ENCODE measurements around the gene B4GALT6. TPM values are rescaled to one million over a fixed set of nuclear protein-coding genes. Genes with fewer than 3 reads are reported as not detected.

B4GALT6 gene
- total RNA-seq, 3 donors from 2014 or later (not counting 1 experiment from before 2014, with no cell fraction given): 18.6 to 33.0 (median 20.6) TPM

DNA sequence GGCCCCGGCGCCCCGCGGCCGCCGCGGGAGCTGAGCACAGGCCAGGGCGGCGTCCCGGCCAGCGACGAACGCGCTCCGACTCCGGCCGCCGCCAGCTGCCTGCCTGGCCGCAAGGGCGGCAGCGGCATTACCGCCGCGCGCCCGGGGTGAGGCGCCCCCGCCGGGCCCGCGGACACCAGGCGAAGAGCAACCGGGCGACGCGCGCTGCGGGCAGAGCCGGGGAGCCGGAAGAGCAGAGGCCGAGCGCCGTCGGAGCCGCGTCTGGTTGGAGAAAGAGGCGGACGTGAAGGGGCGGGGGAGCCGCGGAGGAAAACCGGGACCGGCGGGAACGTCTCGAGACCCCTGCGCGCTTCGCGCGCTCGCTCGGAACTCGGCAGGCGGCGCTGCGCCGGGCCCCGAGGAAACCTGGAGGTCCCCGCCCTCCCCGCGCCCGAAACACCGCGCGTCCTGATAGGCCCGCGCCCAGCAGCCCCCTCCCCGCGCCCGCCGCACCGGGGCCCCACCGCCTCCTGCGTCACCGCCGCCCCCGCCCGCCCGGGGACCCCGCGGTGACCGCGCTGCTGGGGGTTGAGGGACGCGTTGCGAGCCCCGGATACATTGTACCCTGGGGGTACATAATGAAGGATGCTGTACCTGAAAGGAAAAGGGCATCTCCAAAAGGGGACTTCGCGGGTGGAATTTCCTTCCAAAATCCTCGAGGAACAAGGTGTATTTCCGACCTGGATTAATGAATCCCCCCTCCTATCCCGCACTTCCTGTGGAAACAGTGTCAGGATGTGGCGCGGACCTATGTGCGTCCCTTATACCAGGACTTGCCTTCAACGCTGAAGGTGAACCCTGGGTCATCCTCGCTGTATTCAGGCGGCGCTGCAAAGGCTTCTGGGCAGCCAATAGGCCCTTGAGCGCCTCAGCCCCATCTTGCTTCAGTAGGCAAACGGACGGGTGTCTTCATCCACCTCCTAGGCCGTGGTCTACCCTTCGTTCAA, 1.0 kb upstream of the B4GALT6 start:
- Histone ChIP-seq H3K9me3 (ENCODE audit: control insufficient read depth, insufficient read depth, low read length) (no peaks in the 10 kb centered on the region), H3K4me1 (ENCODE audit: control insufficient read depth, insufficient read depth, low read length) (peaks cover 15% of the 10 kb centered on the region), H3K36me3 (ENCODE audit: control insufficient read depth, insufficient read depth, low read length) (no peaks in the 10 kb centered on the region), H3K4me3 (ENCODE audit: low read length) (peak overlapping the region; percentile 70), H3K27ac (ENCODE audit: low read length) (peak overlapping the region; percentile 96), H3K27me3 (ENCODE audit: control insufficient read depth, insufficient read depth, low read length) (no peaks in the 10 kb centered on the region)
- intact Hi-C loops (cut with micrococcal nuclease): loop anchor here (5.0 to 10.0 kb wide), 3 partner anchors 33 to 329 kb away; partner anchors contain the start of genes RNF125 and TRAPPC8
- Mint-ChIP-seq H3K27me3 (ENCODE audit: low read depth in 2 of 2) (peaks cover 0 to 2% of the 10 kb centered on the region in 2 donors), H3K4me3 (peak overlapping the region; percentile 85), H3K9me3 (no peaks in the 10 kb centered on the region), H3K4me1 (peaks cover 38 to 45% of the 10 kb centered on the region in 2 donors), H3K27ac (peak overlapping the region; percentile 86 to 90), H3K36me3 (no peaks in the 10 kb centered on the region)
- TF ChIP-seq, protein P1, sequence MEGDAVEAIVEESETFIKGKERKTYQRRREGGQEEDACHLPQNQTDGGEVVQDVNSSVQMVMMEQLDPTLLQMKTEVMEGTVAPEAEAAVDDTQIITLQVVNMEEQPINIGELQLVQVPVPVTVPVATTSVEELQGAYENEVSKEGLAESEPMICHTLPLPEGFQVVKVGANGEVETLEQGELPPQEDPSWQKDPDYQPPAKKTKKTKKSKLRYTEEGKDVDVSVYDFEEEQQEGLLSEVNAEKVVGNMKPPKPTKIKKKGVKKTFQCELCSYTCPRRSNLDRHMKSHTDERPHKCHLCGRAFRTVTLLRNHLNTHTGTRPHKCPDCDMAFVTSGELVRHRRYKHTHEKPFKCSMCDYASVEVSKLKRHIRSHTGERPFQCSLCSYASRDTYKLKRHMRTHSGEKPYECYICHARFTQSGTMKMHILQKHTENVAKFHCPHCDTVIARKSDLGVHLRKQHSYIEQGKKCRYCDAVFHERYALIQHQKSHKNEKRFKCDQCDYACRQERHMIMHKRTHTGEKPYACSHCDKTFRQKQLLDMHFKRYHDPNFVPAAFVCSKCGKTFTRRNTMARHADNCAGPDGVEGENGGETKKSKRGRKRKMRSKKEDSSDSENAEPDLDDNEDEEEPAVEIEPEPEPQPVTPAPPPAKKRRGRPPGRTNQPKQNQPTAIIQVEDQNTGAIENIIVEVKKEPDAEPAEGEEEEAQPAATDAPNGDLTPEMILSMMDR (IDR thresholded peaks at IDR 0.05): peak; percentile 37
- DNase-seq: peak; percentile 71 to 77
- peak; percentile 73 to 83 (median 79) for ATAC-seq
- WGBS (ENCODE audit: insufficient coverage): 1% methylated on average over 115 of the region's 115 CpGs

DNA sequence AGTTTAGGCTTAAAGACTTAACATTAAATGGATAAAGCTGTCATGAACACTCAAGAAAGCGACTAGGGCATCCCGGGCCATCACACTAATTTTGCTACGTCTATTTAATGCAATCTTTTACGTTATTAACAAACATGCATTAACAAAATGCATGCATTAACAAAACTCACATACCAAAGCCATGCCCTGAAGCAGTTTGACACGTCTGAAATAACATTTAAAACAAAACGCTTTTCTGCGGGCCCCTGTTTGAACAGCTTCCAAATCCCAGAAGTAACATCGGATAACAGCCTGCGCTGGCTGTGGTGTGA, 458 bp downstream of the B4GALT6 start:
- WGBS (ENCODE audit: insufficient coverage): 6% methylated on average over 9 of the region's 9 CpGs

DNA sequence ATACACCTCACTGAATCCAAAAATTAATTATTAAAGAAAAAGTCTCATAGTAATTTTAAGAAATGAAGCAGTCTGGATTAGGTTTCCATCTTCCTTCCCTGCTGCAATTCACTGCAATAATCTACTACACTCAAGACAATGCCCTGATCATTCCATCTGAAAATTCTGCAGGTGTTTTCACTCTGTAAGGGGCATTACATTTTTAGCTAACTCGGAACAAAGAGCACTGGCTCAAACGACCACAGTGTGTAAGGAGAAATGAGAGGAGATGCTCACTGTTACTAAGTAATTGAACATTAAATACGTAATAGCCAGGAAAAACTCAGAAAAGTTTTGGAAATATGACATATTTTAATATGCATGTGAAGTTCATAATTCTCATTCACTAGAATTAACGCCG, 1.3 kb downstream of the B4GALT6 start:
- peak overlapping the region; percentile 90 to 92 for H3K27ac Mint-ChIP-seq
- no peaks in the 10 kb centered on the region for H3K27me3 Mint-ChIP-seq (ENCODE audit: low read depth in 2 of 2)

More for the DNA sequence above, 458 bp downstream of the B4GALT6 start:
- TF ChIP-seq, protein P1 (IDR thresholded peaks at IDR 0.05): no peak
- intact Hi-C loops (cut with micrococcal nuclease): loop anchor here (2.0 to 10.0 kb wide), 2 partner anchors 49 to 331 kb away; partner anchors contain the start of gene RNF125
- Histone ChIP-seq H3K27ac (ENCODE audit: low read length) (peak overlapping the region; percentile 47), H3K9me3 (ENCODE audit: control insufficient read depth, insufficient read depth, low read length) (no peaks in the 10 kb centered on the region), H3K36me3 (ENCODE audit: control insufficient read depth, insufficient read depth, low read length) (no peaks in the 10 kb centered on the region), H3K4me3 (ENCODE audit: low read length) (peak overlapping the region; percentile 42), H3K27me3 (ENCODE audit: control insufficient read depth, insufficient read depth, low read length) (no peaks in the 10 kb centered on the region), H3K4me1 (ENCODE audit: control insufficient read depth, insufficient read depth, low read length) (peaks cover 15% of the 10 kb centered on the region)
- H3K27ac Mint-ChIP-seq: peak overlapping the region; percentile 90 to 92
- peak overlapping the region; percentile 99 for H3K4me3 Mint-ChIP-seq
- H3K27me3 Mint-ChIP-seq (ENCODE audit: low read depth in 2 of 2): no peaks in the 10 kb centered on the region
- DNase-seq: no peak
- no peaks in the 10 kb centered on the region for H3K9me3 Mint-ChIP-seq
- ATAC-seq: no peak
- no peaks in the 10 kb centered on the region for H3K36me3 Mint-ChIP-seq
- peaks cover 38 to 54% of the 10 kb centered on the region in 2 donors for H3K4me1 Mint-ChIP-seq

More for the DNA sequence above, 1.3 kb downstream of the B4GALT6 start:
- Histone ChIP-seq H3K9me3 (ENCODE audit: control insufficient read depth, insufficient read depth, low read length) (no peaks in the 10 kb centered on the region), H3K36me3 (ENCODE audit: control insufficient read depth, insufficient read depth, low read length) (no peaks in the 10 kb centered on the region), H3K4me3 (ENCODE audit: low read length) (no peak overlapping the region), H3K27ac (ENCODE audit: low read length) (no peak overlapping the region), H3K27me3 (ENCODE audit: control insufficient read depth, insufficient read depth, low read length) (no peaks in the 10 kb centered on the region), H3K4me1 (ENCODE audit: control insufficient read depth, insufficient read depth, low read length) (peaks cover 15% of the 10 kb centered on the region)
- 54% methylated on average over 3 of the region's 5 CpGs for WGBS (ENCODE audit: insufficient coverage)
- Mint-ChIP-seq H3K4me1 (peaks cover 38 to 60% of the 10 kb centered on the region in 2 donors), H3K4me3 (peak overlapping the region; percentile 99), H3K36me3 (no peaks in the 10 kb centered on the region), H3K9me3 (no peaks in the 10 kb centered on the region)
- intact Hi-C loops (cut with micrococcal nuclease): loop anchor here (2.0 to 10.0 kb wide), 2 partner anchors 48 to 332 kb away; partner anchors contain the start of gene RNF125
- TF ChIP-seq, protein P1 (IDR thresholded peaks at IDR 0.05): no peak
- ATAC-seq (no peak), DNase-seq (no peak)
